HG02763 (cell line): ENCODE data around the gene GREB1.

Experiments
- ATAC-seq: cut with Tn5 transposase; IDR thresholded peaks from one replicate; pipeline ENCODE4 v1.9.1; 2021; ENCODE audit warnings: mild to moderate bottlenecking, moderate library complexity; ENCODE audit not compliant: unreplicated experiment

GREB1 gene

DNA sequence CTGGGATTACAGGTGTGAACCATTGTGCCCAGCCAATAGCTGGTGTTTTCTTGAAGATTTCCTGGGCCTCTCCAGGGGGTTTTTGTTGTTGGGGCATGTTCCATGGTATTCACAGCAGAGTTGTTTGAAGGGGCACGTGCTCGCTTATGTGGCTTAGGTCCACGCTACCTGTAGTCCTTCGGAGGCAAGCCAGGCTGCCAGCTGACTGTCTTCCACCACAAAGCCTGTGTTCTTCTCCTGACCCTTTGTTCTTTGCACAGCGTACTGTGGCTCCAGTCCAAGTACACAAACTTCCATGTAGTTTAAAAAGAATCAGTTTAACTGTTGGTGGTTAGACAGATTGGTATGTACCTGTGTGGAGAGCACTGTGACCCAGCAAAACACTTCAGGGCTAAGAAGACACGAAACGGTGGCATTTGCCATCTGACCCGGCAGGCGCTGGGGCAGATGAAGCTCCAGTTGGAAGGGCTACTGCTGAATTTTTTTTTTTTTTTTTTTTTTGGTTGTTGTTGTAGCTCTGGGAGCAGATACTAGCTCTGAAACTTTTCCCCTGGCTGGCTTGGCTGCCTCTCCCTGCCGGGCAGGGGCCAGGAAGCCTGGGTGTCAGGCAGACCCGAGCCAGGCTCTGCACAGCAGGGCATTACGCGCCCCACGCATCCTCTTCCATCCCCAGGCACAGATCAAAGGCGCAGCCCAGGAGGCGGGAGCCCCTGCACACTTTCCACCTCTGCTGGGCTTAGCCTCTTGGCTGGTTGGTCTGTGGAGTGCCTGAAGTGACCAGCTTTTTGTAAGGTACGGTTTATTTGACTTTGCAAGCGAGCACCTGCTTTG lies 5.7 kb downstream of the GREB1 start:
- ATAC-seq: no peak

- no peak for ATAC-seq
Measured at GRCh38 chr2:11540148-11540995, 6.5 kb downstream of the GREB1 start.

GRCh38 chr2:11540996-11541692 lies 7.3 kb downstream of the GREB1 start:
- ATAC-seq: no peak

DNA sequence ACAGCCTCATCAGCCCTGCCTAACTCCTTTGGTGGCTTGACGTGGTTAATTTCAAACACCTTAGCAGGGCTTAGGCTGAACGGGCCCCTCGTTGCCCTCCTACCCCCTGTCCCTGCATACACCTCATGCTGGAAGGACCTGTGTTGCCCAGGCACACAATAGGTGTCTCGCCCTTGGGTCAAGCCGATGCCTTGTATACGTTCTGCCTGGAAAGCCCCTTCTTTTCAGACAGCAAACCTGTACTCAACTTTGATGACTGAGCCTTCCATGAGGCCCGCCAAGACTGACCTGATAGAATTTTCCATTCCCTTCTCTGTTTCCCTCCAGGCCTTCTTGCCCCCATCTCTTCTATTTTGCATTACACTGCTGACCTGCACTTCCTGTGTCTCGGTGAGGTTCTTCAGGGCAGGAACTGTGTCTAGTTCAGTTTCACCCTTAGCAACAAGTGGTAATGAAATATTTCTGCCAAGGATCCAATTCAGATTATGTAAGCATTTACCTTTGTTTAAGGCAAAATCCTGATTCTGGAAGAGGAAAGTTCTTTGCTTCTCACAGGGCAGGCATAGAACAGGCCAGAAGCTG lies 7.9 kb downstream of the GREB1 start:
- ATAC-seq: no peak

DNA sequence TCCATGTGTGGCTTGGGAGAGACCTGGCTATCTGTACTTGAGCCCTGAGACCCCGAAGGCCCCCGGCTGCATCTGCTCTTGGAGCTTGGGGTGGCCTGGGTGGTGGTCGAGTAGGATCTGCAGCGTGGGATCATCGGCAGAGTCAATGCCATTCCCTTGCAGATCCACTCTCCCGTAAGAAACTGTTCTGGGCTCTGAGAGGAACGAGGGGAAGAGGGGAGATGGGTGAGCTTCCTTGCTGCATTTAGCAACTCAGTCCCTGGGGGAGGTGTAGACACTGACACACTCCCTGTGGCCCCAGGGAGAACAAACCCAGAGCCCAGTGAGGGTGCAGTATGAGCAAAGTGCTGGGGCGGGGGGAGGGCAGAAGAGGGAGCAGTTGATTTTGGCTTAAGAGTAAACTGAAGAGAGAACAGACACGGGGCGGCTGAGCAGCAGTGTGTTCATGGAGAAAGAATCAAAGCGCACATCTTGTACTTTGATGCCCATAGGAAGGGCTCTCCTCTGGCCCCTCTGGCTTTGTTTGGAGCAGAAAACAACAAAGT lies 8.5 kb downstream of the GREB1 start:
- ATAC-seq: no peak

DNA sequence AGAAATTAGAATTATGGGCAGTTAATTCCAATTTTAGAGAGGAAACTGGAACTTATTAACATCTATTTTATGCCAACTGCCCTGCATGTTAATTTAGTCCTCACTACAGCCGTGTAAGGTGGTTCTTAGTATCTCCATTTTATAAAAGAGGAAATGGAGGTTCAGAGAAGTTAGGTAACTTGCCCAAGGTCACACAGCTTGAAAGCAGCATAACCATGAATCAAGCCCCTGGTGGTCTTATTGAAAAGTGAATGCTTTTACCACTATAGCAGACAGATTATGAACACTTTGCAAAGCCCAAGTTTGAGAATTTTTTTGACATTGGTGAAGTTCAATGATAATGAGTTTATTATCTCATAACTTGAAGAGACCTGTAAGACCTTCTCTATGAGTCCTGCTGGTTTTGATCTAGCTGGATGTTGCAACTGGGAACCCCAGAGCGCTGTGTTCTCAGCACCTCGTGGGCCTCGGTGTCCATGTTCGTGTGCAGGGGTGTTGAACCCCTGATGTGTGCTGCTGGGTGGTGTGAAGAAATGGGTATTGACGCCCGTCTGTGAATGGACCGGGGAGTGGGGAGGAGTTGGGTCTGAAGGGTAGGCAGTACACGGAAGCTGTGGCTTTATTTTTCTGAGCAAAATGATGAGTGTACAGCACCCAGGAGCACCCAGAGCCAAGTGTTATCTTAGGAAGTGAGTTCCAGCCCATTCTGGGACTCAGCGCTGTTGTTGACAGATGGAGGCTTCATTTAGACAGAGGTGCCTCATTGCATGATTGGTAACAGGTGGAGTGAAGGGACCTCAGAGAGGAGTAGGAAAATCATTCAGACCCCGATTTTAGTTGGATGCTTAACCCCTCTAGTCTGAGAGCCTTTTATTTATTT lies 9.7 kb downstream of the GREB1 start:
- no peak for ATAC-seq

GRCh38 chr2:11546072-11546471 lies 12.2 kb downstream of the GREB1 start:
- ATAC-seq: no peak

DNA sequence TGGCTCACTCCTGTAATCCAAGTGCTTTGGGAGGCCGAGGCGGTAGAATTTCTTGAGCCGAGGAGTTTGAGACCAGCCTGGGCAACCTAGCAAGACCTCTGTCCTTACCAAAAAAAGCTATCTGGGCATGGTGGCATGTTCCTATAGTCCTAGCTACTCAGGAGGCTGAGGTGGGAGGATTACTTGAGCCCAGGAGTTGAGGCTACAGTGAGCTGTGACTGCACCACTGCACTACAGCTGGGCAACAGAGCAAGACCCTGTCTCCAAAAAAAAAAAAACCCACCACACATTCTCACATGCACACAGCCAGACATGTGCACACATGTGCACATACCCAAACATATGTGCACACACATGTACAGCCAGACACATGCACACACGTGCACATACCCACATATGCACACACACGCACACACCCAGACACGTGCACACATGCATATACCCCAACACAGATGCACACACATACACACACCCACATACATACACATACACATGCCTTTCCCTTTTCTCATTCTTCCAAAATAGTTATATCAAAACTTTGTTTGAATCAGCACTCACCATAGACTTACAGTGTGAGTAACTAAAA lies 14.2 kb downstream of the GREB1 start:
- ATAC-seq: no peak

DNA sequence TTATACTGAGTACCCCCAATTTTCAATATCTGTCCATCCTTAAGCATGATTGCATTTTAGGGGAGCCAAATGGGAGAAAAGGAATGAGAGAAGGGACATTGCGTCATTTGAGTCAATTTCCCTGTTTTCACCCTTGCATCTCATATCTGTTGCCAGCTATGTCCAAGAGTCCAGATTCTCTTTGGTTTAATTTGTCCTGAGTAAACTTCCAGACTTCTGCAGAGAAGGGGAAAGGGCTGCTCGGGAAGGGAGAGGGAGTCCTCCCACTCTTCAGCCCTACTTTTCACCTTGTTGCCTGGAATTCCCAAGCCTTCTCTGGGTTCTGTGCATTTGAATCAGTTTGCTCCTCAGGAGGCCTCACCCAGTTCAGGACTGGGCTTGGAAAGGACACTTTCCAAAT lies 16.5 kb downstream of the GREB1 start:
- ATAC-seq: no peak

DNA sequence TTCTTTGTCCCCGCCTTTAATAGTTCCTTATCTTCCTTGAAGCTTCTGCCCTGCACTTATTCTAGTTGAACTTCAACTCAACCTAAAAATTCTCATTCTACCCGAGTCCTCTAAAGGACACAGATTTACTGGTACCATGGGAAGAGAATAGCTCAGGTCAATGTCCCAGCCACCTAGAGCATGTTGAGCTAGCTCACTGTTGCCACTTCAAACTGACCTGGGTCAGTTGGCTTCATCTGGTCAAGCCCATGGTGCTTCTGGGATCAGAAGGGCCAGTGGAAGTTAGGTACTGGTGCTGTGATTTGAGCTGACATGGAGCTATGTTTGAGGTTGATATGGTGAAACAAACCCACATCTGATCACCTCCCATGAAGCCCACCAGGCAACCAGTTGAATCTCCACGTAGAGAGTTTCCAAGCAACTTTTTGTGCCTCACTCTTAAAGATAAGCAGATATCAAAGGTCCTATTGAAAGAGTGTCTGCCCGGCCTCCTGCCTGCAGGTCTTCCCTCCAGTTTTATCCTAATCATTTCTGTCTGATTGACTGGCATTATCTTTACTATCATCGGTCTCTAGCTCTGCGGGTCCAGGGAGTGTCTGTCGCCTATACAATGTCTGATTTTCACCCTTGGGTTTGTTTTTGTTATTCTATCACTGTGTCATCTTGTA lies 17.2 kb downstream of the GREB1 start:
- ATAC-seq: no peak

DNA sequence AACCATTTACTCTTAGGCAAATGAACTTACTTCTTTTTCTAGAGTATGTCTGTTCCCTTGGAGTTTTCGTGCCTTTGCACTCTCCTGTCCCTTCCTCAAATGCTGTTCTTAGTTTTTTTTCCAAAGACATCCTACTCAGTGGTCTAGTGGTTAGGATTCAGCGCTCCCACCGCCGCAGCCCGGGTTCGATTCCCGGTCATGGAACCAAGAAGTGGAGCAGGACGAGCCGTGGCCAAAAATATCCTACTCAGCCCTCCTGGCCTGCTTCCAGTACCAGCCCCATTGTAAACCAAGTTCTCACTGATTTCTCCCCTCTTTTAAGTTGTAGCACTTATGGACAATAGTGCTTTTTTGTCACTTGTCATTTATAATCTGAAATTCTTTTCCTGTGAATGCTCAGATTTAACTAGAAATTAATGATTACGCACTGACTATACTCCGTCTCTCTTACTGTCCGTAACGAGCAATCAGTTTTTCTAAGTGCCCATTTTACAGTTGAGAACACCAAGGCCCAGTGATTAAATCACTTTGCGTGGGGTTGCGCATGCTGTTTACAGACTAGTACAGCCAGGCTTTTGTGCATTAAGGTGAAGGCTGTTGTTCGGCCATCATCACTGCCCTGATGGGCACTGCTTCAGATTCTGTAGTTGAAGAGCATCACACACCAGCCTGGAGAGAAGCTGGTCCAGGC lies 17.9 kb downstream of the GREB1 start:
- ATAC-seq: no peak

DNA sequence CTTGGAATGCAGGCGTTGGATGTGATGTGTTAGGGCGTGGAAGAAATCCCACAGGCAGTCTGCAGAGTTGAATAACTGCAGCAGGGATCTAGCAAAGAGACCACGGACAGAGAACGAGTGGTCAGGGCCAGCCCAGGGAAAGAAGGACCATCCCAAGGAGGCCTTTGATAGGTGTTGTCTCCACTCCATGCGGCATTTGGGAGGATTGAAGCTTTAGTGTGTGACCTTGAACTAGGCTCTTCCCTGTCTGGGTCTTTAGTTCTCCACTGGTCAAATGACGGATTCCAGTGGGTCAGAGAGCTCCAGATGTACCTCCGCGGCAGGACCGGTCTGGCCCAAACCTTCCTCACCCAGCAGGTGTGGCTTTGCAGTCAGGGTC lies 18.4 kb downstream of the GREB1 start:
- no peak for ATAC-seq

DNA sequence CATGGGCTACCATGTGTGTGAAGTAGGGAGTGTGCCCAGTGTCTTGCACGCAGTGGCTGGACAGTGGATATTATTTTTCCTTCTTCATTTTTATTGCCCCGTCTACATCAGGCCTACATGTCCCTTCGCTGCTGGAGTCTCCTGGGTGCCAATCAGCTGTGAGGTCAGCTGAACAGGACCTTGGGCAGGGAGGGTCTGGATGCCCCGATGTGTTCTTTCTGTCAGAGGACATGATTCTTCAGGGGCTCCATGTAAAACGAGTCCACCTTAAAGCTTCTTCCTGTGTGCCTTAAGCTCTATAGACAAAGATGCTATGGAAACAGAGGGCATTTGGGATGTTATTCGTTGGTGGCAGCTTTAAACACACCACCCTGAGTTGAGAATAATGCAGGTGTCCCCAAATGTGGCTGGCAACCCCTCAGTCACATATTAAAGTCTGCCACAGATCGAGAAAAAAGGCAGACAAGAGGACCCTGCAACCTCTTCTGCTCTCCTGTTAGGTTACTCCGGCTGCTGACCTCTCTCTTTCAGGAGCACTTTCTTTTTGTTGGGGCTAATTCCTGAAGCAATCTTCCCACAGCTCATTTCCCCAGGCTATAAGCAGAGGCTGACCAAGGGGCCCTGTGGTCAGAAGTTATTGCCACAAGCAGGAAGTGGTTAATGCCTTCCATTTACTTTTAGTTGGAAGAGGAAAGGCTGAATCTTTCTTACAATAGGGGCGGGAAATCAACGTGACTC lies 20.0 kb downstream of the GREB1 start:
- ATAC-seq: no peak

DNA sequence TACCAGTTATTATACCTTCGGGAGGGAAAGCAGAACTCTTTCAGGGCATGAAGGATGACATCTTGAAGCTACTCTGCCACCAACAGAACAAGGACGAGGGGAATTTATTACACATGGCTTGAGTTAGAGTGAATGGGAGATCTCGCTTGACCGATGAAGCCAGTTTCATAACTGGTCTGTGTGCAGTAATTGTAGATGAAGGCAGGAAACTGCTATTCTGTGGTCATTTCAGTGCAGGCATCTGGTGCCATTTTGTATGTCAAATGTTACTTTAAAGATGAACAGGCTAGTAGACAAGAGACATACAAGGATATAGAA lies 20.5 kb downstream of the GREB1 start:
- ATAC-seq: no peak

GRCh38 chr2:11556101-11556806 lies 22.4 kb downstream of the GREB1 start:
- ATAC-seq: no peak

GRCh38 chr2:11558214-11558886 lies 24.5 kb downstream of the GREB1 start:
- ATAC-seq: no peak
